Activated CD4-positive, alpha-beta T cell treated with anti-CD3 and anti-CD28 coated beads, Interleukin-2, Interleukin-4, amounts not matched to agents 100 ng/mL and 50 ng/mL, durations not matched to agents 16 hours and 8 hours (primary cell): Measurements from ENCODE around the gene COA5.
A peak's percentile ranks its signal among the peaks of the same experiment; 100 is the strongest.

Experiments used
- DNase-seq: peaks from one replicate; pipeline ENCODE4 v3.0.0-alpha.2; 2020; ENCODE audit warnings: low spot score

COA5 gene

DNA sequence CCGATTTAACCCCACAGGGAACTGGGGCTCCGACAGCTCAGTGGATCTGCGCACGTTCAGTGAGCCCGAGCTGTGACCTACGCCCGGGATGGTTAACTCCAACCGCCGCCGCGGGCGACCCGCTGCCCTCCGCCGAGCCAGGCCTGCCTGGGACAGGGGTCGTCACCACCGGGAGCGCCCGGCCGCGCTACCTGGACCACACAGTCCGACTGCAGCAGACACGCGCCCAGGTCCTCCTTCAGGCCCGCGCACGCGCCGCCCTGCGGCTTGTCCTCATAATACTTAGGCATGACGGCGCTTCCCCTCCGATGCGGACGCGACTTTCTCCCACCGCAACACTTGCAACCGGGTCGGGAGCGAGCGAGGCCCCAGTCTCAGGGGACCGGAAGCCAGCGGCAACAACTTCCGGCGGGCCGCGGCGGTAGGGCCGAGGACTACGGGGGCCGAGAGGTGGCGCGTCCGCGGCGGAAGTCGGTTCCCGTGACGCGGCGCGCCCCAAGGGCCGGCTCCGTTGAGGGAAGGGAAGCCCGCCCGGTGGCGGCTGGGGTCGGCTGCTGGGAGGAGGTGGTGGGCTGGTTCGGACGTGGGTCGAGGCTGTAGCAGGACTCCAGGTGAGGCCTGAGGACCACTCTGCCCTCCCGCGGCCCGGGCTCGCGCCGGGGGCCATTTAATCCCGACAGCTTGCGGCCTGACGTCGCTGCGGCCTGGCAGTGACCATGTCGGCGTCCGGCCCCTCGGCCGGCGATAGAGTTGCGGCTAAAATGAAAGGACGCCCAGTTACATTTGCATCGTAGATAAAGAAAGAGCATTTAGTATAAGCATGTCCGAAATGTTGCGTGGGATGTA lies at the start of gene COA5, which contains the start of gene UNC50:
Gene COA5, minus strand, starts transcription at position 397 of the 846 bp plus-strand sequence. Its CDS starts 107 bp downstream, at position 290.
Gene UNC50, plus strand, starts transcription at position 474 of the 846 bp plus-strand sequence. CDS start 1,171 bp downstream, outside the sequence.
- peak; percentile 90 for DNase-seq

DNA sequence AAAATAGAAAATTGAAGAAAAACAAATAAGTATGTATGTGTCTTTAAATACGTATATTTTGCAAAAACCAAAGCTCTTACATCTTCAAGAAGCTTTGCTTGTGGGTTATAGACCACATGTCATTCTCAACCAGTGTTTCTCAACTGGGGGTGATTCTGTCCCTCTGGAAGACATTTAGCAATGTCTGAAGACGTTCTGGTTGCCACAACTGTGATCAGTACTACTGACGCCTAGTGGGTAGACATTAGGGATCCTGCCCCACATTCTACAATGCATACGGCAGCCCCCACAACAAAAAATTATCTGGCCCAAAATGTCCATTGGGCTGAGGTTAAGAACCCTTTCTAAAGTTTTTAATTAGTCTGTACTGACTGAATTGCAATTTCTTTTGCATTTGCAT lies 48.5 kb upstream of the COA5 start:
- no peak for DNase-seq

DNA sequence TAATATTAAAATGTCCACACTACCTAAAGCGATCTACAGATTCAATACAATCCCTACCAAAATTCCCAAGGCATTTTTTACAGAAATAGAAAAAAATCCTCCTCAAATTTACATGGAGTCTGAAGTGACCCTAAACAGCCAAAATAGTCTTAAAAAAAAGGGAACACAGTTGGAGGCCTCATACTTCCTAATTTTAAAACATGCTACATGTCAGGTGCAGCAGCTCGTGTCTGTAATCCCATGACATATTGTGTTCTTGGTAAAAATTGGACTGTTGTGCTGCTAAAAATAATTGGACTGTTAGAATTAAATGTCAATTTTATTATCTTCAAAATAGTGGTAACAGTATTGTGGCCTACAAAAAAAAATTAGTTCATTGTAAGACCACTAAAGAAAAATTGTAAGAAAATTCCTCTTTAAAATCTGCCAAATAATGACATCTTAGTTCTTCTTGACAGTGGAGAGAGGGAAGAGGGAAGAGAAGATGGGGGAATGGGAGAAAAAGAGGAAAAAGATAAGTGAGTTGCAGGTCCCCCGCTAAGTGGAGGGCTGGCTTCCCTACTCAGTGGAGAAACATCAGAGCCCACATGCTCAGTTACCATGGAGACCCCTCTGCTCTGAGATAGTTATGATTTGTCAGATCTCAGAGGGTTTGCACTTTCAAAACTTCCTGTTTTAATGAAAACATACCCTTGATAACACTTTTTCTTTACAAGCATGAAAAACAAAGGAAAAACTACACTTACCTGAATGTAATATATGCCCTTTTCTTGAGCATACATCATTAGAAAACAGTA lies 46.6 kb upstream of the COA5 start:
- DNase-seq: no peak

DNA sequence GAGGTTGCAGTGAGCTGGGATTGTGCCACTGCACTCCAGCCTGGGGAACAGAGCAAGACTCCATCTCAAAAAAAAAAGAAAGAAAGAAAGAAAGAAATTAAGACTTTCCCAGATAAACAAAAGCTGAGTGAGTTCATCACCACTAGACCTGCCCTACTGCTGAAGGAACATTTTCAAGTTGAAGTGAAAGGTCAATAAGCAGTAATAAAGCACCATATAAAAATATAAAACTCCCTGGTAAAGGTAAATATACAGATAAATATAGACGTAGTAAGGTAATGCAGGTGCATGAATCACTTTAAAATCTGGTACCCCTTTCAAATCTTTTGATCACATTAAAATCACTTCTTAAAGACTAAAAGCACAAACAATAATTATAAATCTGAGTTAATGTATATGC lies 42.7 kb upstream of the COA5 start:
- no peak for DNase-seq

DNA sequence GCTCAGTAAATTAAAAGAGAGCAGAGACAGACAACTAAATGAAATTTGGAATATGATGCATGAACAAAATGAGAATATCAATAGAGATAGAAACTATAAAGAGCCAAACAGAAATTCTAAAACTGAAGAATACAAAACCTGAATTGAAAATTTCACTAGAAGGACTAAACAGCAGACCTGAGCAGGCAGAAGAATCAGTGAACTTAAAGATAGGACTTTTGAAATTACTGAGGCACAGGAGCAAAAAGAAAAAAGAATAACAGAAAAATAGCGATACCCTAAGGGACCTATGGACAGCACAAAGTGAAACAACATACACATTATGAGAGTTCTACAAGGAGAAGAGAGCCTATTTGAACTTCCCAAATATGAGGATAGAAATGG lies 41.7 kb upstream of the COA5 start:
- no peak for DNase-seq

GRCh38 chr2:98649135-98649991 lies 41.1 kb upstream of the COA5 start:
- peak; percentile 89 for DNase-seq

GRCh38 chr2:98648451-98648850 lies 40.1 kb upstream of the COA5 start:
- DNase-seq: no peak

GRCh38 chr2:98647636-98648035 lies 39.3 kb upstream of the COA5 start:
- DNase-seq: no peak

- no peak for DNase-seq
These were observed 35.3 kb upstream of the COA5 start for GRCh38 chr2:98643496-98644100.

- peak; percentile 71 for DNase-seq
These were observed 29.3 kb upstream of the COA5 start for GRCh38 chr2:98637401-98638147.

GRCh38 chr2:98634406-98635092 lies 26.2 kb upstream of the COA5 start:
- peak; percentile 40 for DNase-seq

GRCh38 chr2:98632351-98632750 lies 24.0 kb upstream of the COA5 start:
- DNase-seq: no peak

- DNase-seq: no peak
These were observed 15.3 kb upstream of the COA5 start for GRCh38 chr2:98623657-98624056.

GRCh38 chr2:98617149-98617548 lies 8.8 kb upstream of the COA5 start:
- no peak for DNase-seq

- no peak for DNase-seq
These were observed 7.2 kb upstream of the COA5 start for GRCh38 chr2:98615481-98615880.

DNA sequence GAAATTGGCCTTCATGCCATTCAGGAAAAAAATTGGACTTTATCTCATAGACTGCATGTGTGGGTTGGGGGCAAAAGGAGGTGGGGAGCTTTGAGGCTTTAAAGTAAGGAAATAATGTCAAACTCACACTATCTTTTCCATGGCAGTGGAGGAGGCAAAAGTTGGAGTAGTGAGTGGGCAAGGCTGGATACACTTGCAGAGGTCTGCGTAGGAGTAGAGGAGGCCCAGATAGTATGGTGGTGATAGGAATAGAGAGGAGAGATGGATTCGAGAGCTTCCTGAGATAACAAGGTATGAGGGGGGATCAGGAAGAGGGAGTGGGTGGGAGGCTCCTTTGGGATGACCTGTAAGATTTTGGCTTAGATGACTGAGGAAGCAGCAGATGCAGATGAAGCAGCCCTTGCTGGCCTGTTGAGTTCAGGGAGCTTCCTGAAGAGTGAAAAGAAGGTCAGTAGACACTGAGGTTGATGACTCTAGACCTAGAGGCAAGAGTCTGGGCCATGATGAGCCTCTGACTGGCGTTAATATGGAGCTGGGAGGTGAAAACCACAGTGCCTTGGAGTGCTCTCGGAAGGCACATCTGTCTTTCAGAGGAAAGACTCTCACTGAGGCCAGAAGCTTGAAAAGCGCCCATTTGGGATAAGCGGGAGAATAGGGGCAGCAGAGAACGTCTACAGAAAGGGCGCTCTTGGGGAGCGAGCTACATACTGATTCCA lies 5.9 kb upstream of the COA5 start:
- DNase-seq: no peak

GRCh38 chr2:98608962-98609604 lies 771 bp upstream of the COA5 start:
- no peak for DNase-seq

DNA sequence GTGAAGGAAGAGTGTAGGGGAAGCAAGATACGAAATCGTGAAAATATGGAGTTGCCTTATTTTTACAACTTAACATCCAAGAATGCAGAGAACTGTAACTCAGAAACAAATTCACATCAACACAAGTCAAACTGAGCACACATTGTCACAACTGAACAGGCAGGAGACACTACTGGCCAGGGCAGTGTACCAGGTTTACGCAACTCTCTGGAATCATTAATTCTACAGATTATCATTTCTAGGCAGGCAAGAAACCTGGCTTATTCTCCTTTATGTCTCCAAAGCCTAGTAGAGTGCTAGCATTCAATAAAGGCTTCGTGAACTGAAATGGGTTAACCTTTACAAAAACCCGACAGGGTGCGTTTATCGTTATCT lies 584 bp downstream of the COA5 start:
- DNase-seq: no peak

DNA sequence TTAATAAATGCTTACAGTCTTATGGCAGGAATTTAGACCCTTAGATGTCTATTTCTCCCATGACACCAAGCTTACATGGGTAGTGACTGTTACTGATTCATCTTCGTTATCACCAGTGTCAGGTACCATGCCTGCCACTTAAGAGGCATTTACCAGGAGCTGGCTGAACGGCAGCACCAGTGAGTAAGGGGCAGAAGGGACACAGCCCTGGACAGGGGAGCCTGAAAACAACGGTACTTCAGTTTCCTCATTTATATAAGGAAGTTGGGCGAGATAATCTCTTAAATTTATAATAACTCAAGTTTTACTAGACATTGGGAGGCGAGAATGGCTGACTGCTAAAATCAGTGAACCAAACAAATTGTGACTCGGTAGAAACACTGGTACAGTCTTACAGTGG lies 1.2 kb downstream of the COA5 start:
- DNase-seq: no peak
